H1 (cell line): ENCODE measurements around the gene NCLN. TPM values are rescaled to one million over a fixed set of nuclear protein-coding genes. Genes with fewer than 3 reads are reported as not detected.

Experiments used
- CTCF ChIA-PET: fragments of 300-600 bp; sonication (Branson Sonifier 250); formaldehyde crosslinking; loops from one replicate; lab custom pipeline; 2021; ENCODE audit not compliant: partially characterized antibody; lab: Charles Lee
- POLR2A ChIA-PET: fragments of 300-600 bp; sonication (Branson Sonifier 250); formaldehyde crosslinking; loops from one replicate; lab custom pipeline; 2021; ENCODE audit warnings: inconsistent platforms; ENCODE audit not compliant: partially characterized antibody; lab: Charles Lee
- DNase-seq, 2 experiments: peaks; one replicate each; pipeline versions ENCODE4 v3.0.0 to v3.0.0-alpha.2; 2010 to 2022; ENCODE audit warnings: low spot score in 2 of 2, low read depth in 1 of 2, mixed read lengths in 1 of 2
- FAIRE-seq: peaks from 2 replicates; lab custom pipeline; 2011; peaks lifted over from hg19 to GRCh38; lab: Jason Lieb, UNC
- H2AFZ ChIP-seq: 2 replicates; pipeline ENCODE4 v1.8.1; 2012; ENCODE audit warnings: low read length, inconsistent platforms
- H2AK5ac ChIP-seq: 2 replicates; pipeline ENCODE4 v1.6.1; 2013; ENCODE audit warnings: low read depth, low read length
- H2BK120ac ChIP-seq: replicated peaks from 2 replicates; pipeline ENCODE3; 2013; ENCODE audit warnings: low read depth, low read length, inconsistent platforms
- H2BK12ac ChIP-seq: 2 replicates; pipeline ENCODE4 v1.6.1; 2013; ENCODE audit warnings: low read depth, low read length
- H2BK15ac ChIP-seq: 2 replicates; pipeline ENCODE4 v1.6.1; 2013; ENCODE audit warnings: low read length
- H2BK20ac ChIP-seq: 2 replicates; pipeline ENCODE4 v1.6.1; 2013; ENCODE audit warnings: low read length
- H2BK5ac ChIP-seq: 2 replicates; pipeline ENCODE4 v1.6.1; 2013; ENCODE audit warnings: low read depth, low read length
- H3K14ac ChIP-seq: 2 replicates; pipeline ENCODE4 v1.6.1; 2013; ENCODE audit warnings: inconsistent platforms; ENCODE audit not compliant: insufficient read length
- H3K18ac ChIP-seq: 2 replicates; pipeline ENCODE4 v1.6.1; 2013; ENCODE audit warnings: low read length; ENCODE audit errors: extremely low read depth
- H3K23ac ChIP-seq: 2 replicates; pipeline ENCODE4 v1.6.1; 2013; ENCODE audit warnings: inconsistent platforms; ENCODE audit not compliant: insufficient read length
- H3K23me2 ChIP-seq: 2 replicates; pipeline ENCODE4 v1.6.1; 2013; ENCODE audit warnings: low read depth, low read length
- H3K27ac ChIP-seq: 2 replicates; pipeline ENCODE4 v1.6.1; 2011; ENCODE audit warnings: low read depth, low read length, inconsistent platforms
- H3K27me3 ChIP-seq, 4 experiments: replicated peaks in 1 of 4; 1 replicate in 1 of 4; 2 replicates in 3 of 4; pipeline versions ENCODE4 v1.6.1 to v1.8.1; 2011 to 2013; ENCODE audit warnings: low read length in 3 of 4, mild to moderate bottlenecking in 3 of 4, inconsistent platforms in 2 of 4, mixed read lengths in 2 of 4, moderate library complexity in 1 of 4; ENCODE audit not compliant: control insufficient read depth in 3 of 4, insufficient read depth in 3 of 4; ENCODE audit errors: extremely low read depth in 1 of 4
- H3K36me3 ChIP-seq, 4 experiments: 2 replicates each; pipeline versions ENCODE4 v1.6.1 to v1.8.1; 2011 to 2013; ENCODE audit warnings: mild to moderate bottlenecking in 4 of 4, low read length in 3 of 4, moderate library complexity in 2 of 4, control low read depth in 1 of 4, inconsistent platforms in 1 of 4; ENCODE audit not compliant: insufficient read depth in 4 of 4, control insufficient read depth in 2 of 4
- H3K4ac ChIP-seq: replicated peaks from 2 replicates; pipeline ENCODE3; 2013; ENCODE audit warnings: low read length, low read depth, mixed read lengths, inconsistent platforms; ENCODE audit not compliant: insufficient read length
- H3K4me1 ChIP-seq, 4 experiments: replicated peaks in 1 of 4; 1 replicate in 1 of 4; 2 replicates in 3 of 4; pipeline versions ENCODE4 v1.6.1 to v1.8.1; 2011 to 2013; ENCODE audit warnings: low read length in 3 of 4, inconsistent platforms in 2 of 4, mixed read lengths in 1 of 4; ENCODE audit not compliant: insufficient read depth in 4 of 4, control insufficient read depth in 3 of 4
- H3K4me2 ChIP-seq, 2 experiments: 2 replicates each; pipeline versions ENCODE4 v1.6.1 to v1.8.1; 2011 to 2013; ENCODE audit warnings: low read depth in 2 of 2, low read length in 2 of 2, control low read depth in 1 of 2, inconsistent platforms in 1 of 2, mild to moderate bottlenecking in 1 of 2; ENCODE audit not compliant: insufficient read depth in 1 of 2
- H3K4me3 ChIP-seq, 4 experiments: fragments of 200-600, 300-600 bp in 1 of 4; sonication (generic), shearing (Covaris generic), sonication (Bioruptor Twin) in 1 of 4; 2 replicates each; pipeline versions ENCODE4 v1.5.1 to v1.8.1; 2011 to 2016; ENCODE audit warnings: low read length in 4 of 4, low read depth in 3 of 4, control low read depth in 2 of 4, inconsistent platforms in 2 of 4, mild to moderate bottlenecking in 2 of 4, mixed read lengths in 1 of 4, moderate library complexity in 1 of 4; ENCODE audit not compliant: insufficient read depth in 2 of 4; ENCODE audit errors: extremely low read depth in 1 of 4
- H3K56ac ChIP-seq: replicated peaks from 2 replicates; pipeline ENCODE3; 2013; ENCODE audit warnings: low read depth, mild to moderate bottlenecking, mixed read lengths, low read length, inconsistent platforms; ENCODE audit not compliant: insufficient read length
- H3K79me1 ChIP-seq: 2 replicates; pipeline ENCODE4 v1.6.1; 2013; ENCODE audit warnings: low read depth, low read length, control low read depth
- H3K79me2 ChIP-seq, 2 experiments: 2 replicates each; pipeline versions ENCODE4 v1.6.1 to v1.8.1; 2012 to 2013; ENCODE audit warnings: low read length in 2 of 2, mild to moderate bottlenecking in 2 of 2, inconsistent platforms in 1 of 2; ENCODE audit not compliant: insufficient read depth in 2 of 2, control insufficient read depth in 1 of 2
- H3K9ac ChIP-seq, 4 experiments: replicated peaks in 1 of 4; 1 replicate in 1 of 4; 2 replicates in 3 of 4; pipeline versions ENCODE4 v1.6.1 to v1.8.1; 2011 to 2013; ENCODE audit warnings: low read depth in 3 of 4, low read length in 3 of 4, control low read depth in 2 of 4, mild to moderate bottlenecking in 2 of 4, moderate library complexity in 2 of 4, inconsistent platforms in 1 of 4; ENCODE audit errors: extremely low read depth in 1 of 4
- H3K9me3 ChIP-seq, 2 experiments: 2 replicates each; pipeline versions ENCODE4 v1.6.1 to v1.8.1; 2012 to 2013; ENCODE audit warnings: mild to moderate bottlenecking in 2 of 2, moderate library complexity in 2 of 2, control low read depth in 1 of 2, inconsistent platforms in 1 of 2, low read depth in 1 of 2, low read length in 1 of 2, mixed read lengths in 1 of 2; ENCODE audit not compliant: insufficient read depth in 2 of 2
- H4K20me1 ChIP-seq, 2 experiments: replicated peaks in 1 of 2; 2 replicates each; pipeline versions ENCODE3 to v1.8.1; 2011 to 2013; ENCODE audit warnings: inconsistent platforms in 2 of 2, low read length in 2 of 2, mild to moderate bottlenecking in 1 of 2; ENCODE audit not compliant: insufficient read depth in 2 of 2, control insufficient read depth in 1 of 2
- H4K5ac ChIP-seq: 2 replicates; pipeline ENCODE4 v1.6.1; 2013; ENCODE audit warnings: low read length, low read depth, mixed read lengths, inconsistent platforms; ENCODE audit not compliant: insufficient read length
- H4K8ac ChIP-seq: 2 replicates; pipeline ENCODE4 v1.8.0; 2013; ENCODE audit warnings: mild to moderate bottlenecking, moderate library complexity, low read length, inconsistent platforms; ENCODE audit not compliant: insufficient read depth; ENCODE audit errors: extremely low read depth
- H4K91ac ChIP-seq: replicated peaks from 2 replicates; pipeline ENCODE3; 2013; ENCODE audit warnings: low read length, mixed read lengths, inconsistent platforms; ENCODE audit not compliant: insufficient read length
- ATF3 ChIP-seq: IDR thresholded peaks from 2 replicates; pipeline ENCODE4 v1.6.1; 2011; ENCODE audit warnings: low read depth, mild to moderate bottlenecking, low read length; ENCODE audit not compliant: insufficient read depth
- KDM1A ChIP-seq: fragments of 200-600, 300-600 bp; sonication (generic); IDR thresholded peaks from 2 replicates; pipeline ENCODE4 v1.7.1; 2016; ENCODE audit warnings: mild to moderate bottlenecking, low read length, borderline replicate concordance
- WGBS, 2 experiments: shearing (Covaris generic) in 1 of 2; methylation state at CpG; one replicate each; pipeline versions ENCODE4 v1.1.6 to v1.1.7; 2013 to 2015; ENCODE audit warnings: low lambda C conversion rate in 2 of 2, mixed read lengths in 2 of 2, inconsistent platforms in 1 of 2, low coverage in 1 of 2, missing lambda C conversion rate in 1 of 2; ENCODE audit not compliant: insufficient replicate concordance in 2 of 2, insufficient coverage in 1 of 2, insufficient read length in 1 of 2; ENCODE audit errors: extremely low coverage in 1 of 2, missing lambda C conversion rate in 1 of 2; 5-methylcytosine and 5-hydroxymethylcytosine counted together
- polyA plus RNA-seq, 7 experiments: library from polyadenylated mRNA; depleted of rRNA in 3 of 7; stranded (reverse) in 5 of 7; unstranded in 2 of 7; fragments of >200 nt in 5 of 7; fragments of 200-250 nt in 2 of 7; gene quantifications; 1 replicate in 5 of 7; 2 replicates in 1 of 7; 4 replicates in 1 of 7; pipeline versions ENCODE4 v1.2.1 to v1.2.3, GENCODE V29; 2011 to 2013; ENCODE audit warnings: missing spikeins in 2 of 7, mixed read lengths in 2 of 7
- total RNA-seq: library from RNA; stranded (reverse); fragmentation: NEBNext Ultra II Directional; extraction: Animal tissue kit (Norgen Biotek cat#: 25700); gene quantifications from 2 replicates; pipeline ENCODE4 v1.2.1, GENCODE V29; 2021

NCLN gene
- total and polyA plus RNA-seq, 2 of the 8 experiments (the other 6 are each of a cell fraction or from before 2014, with no cell fraction given), result 89.2 to 103 TPM

DNA sequence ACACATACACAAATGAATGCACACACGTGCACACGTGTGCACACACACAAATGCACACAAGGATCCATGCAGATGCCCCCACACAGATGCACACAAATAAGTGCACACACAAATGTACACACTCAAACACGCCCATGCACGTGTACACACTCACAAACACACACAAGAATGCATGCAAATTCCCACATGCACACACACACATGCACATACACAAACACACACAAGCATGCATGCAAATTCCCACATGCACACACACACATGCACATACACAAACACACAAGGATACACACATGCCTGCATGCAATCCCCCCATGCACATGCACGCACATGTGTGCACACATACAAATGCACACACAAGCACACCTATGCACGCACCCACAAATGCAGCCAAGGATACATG, 36.6 kb upstream of the NCLN start:
- no peak overlapping the region for H3K4me2 ChIP-seq
- no peak overlapping the region for H3K4ac ChIP-seq
- no peak for TF ChIP-seq ATF3
- TF ChIP-seq KDM1A, result peak; percentile 31; the same call in 1 of the 2 replicates
- no peaks in the 10 kb centered on the region; a peak in 1 of 7 replicates for H3K27me3 ChIP-seq
- POLR2A ChIA-PET, result no interaction called here
- CTCF ChIA-PET, result interaction anchor here (0.6 to 1.0 kb wide), 4 partner anchors 13 to 116 kb away, joined by 3 to 6 read pairs (median 4); no protein-coding TSS in a partner anchor
- peak overlapping the region; percentile 54 for H4K91ac ChIP-seq
- no peak overlapping the region for H3K14ac ChIP-seq
- no peak overlapping the region for H4K5ac ChIP-seq
- H2BK15ac ChIP-seq, result 0 out of 2 replicates have a peak overlapping the region, but pooled peaks have one; percentile 61
- H2AK5ac ChIP-seq, result no peak overlapping the region
- peak overlapping the region in 1 of 4 experiments; percentile 66; a peak in 2 of 7 replicates for H3K9ac ChIP-seq
- H3K79me2 ChIP-seq, result no peaks in the 10 kb centered on the region
- H3K23me2 ChIP-seq, result peaks cover 10% of the 10 kb centered on the region; the same call in 1 of the 2 replicates
- H3K56ac ChIP-seq, result no peak overlapping the region
- H3K36me3 ChIP-seq, result no peaks in the 10 kb centered on the region
- no peaks in the 10 kb centered on the region for H3K79me1 ChIP-seq
- H2BK5ac ChIP-seq, result 0 out of 2 replicates have a peak overlapping the region, but pooled peaks have one; percentile 66
- H4K20me1 ChIP-seq, result peaks cover 0 to 11% of the 10 kb centered on the region in 2 experiments
- WGBS, 2 experiments, result 89% methylated on average over 6 of the region's 6 CpGs; no CpG with 5 or more reads in 1 of the 2 experiments
- H2AFZ ChIP-seq, result no peak overlapping the region
- H2BK120ac ChIP-seq, result no peak overlapping the region
- no peak overlapping the region for H4K8ac ChIP-seq
- peaks cover 0 to 5% (median 2%) of the 10 kb centered on the region in 4 experiments; a peak in 1 of 7 replicates for H3K4me1 ChIP-seq
- peak overlapping the region; percentile 34; the same call in 1 of the 2 replicates for H2BK20ac ChIP-seq
- no peak overlapping the region for H2BK12ac ChIP-seq
- H3K27ac ChIP-seq, result no peak overlapping the region
- H3K18ac ChIP-seq, result no peak overlapping the region
- H3K9me3 ChIP-seq, result no peaks in the 10 kb centered on the region
- H3K4me3 ChIP-seq, result no peak overlapping the region
- H3K23ac ChIP-seq, result peak overlapping the region; percentile 57
- FAIRE-seq (no peak), DNase-seq (no peak)
